ENCODE measurements around the gene SMIM44.

Gene SMIM44

GRCh38 chr19:3478409-3479176, 4.6 kb downstream of the SMIM44 start:
- FAIRE-seq (no peak), DNase-seq (ENCODE audit: low spot score) (no peak)

- DNase-seq (ENCODE audit: low spot score), result no peak
- FAIRE-seq, result no peak
These were observed 5.3 kb downstream of the SMIM44 start for GRCh38 chr19:3477951-3478350.

GRCh38 chr19:3477506-3477905, 5.7 kb downstream of the SMIM44 start:
- no peak for FAIRE-seq

GRCh38 chr19:3476830-3477229, 6.4 kb downstream of the SMIM44 start:
- no peak for FAIRE-seq
- DNase-seq (ENCODE audit: low spot score), result no peak

More at GRCh38 chr19:3477506-3477905, 5.7 kb downstream of the SMIM44 start:
- DNase-seq (ENCODE audit: low spot score), result no peak

GRCh38 chr19:3475449-3475848, 7.8 kb downstream of the SMIM44 start:
- DNase-seq (ENCODE audit: low spot score) (no peak), FAIRE-seq (no peak)

GRCh38 chr19:3474614-3475013, 8.6 kb downstream of the SMIM44 start:
- FAIRE-seq (no peak), DNase-seq (ENCODE audit: low spot score) (no peak)

- FAIRE-seq (no peak), DNase-seq (ENCODE audit: low spot score) (no peak)
These were observed 9.2 kb downstream of the SMIM44 start for GRCh38 chr19:3474010-3474409.

GRCh38 chr19:3471954-3472655, 11.1 kb downstream of the SMIM44 start:
- DNase-seq (ENCODE audit: low spot score) (no peak), FAIRE-seq (no peak)

- no peak for FAIRE-seq
These were observed 12.6 kb downstream of the SMIM44 start for GRCh38 chr19:3470500-3471128.

GRCh38 chr19:3469638-3470499, 13.4 kb downstream of the SMIM44 start:
- FAIRE-seq, result no peak
- DNase-seq (ENCODE audit: low spot score), result no peak

More at GRCh38 chr19:3470500-3471128, 12.6 kb downstream of the SMIM44 start:
- no peak for DNase-seq (ENCODE audit: low spot score)

- DNase-seq (ENCODE audit: low spot score), result no peak
- no peak for FAIRE-seq
These were observed 15.0 kb downstream of the SMIM44 start for GRCh38 chr19:3468211-3468610.

- DNase-seq (ENCODE audit: low spot score) (no peak), FAIRE-seq (no peak)
These were observed 15.6 kb downstream of the SMIM44 start for GRCh38 chr19:3467437-3468198.

GRCh38 chr19:3466635-3467034, 16.6 kb downstream of the SMIM44 start:
- FAIRE-seq (no peak), DNase-seq (ENCODE audit: low spot score) (no peak)

GRCh38 chr19:3465552-3465951, 17.7 kb downstream of the SMIM44 start:
- no peak for DNase-seq (ENCODE audit: low spot score)
- FAIRE-seq, result no peak

- DNase-seq (ENCODE audit: low spot score), result no peak
- FAIRE-seq, result no peak
These were observed 18.5 kb downstream of the SMIM44 start for GRCh38 chr19:3464587-3465235.

GRCh38 chr19:3463714-3464586, 19.3 kb downstream of the SMIM44 start:
- DNase-seq (ENCODE audit: low spot score) (no peak), FAIRE-seq (no peak)

GRCh38 chr19:3462991-3463713, 20.1 kb downstream of the SMIM44 start:
- DNase-seq (ENCODE audit: low spot score), result no peak
- no peak for FAIRE-seq

- DNase-seq (ENCODE audit: low spot score) (no peak), FAIRE-seq (no peak)
These were observed 23.2 kb downstream of the SMIM44 start for GRCh38 chr19:3459965-3460582.

Measured in RCC 7860 (cell line).